Stimulated activated CD4-positive, alpha-beta T cell treated with anti-CD3 and anti-CD28 coated beads, Interleukin-1b, Interleukin-23, amount 100 ng/mL, for 48 hours (primary cell): ENCODE data around the gene ZBTB18.
"Not testable (repeated sequence)": the region's sequence is repeated elsewhere in the genome, so short reads cannot be mapped to it uniquely, and the experiment has no call there.

Source experiments
- DNase-seq: peaks from one replicate; pipeline ENCODE4 v3.0.0-alpha.2; 2020

The ZBTB18 gene

DNA sequence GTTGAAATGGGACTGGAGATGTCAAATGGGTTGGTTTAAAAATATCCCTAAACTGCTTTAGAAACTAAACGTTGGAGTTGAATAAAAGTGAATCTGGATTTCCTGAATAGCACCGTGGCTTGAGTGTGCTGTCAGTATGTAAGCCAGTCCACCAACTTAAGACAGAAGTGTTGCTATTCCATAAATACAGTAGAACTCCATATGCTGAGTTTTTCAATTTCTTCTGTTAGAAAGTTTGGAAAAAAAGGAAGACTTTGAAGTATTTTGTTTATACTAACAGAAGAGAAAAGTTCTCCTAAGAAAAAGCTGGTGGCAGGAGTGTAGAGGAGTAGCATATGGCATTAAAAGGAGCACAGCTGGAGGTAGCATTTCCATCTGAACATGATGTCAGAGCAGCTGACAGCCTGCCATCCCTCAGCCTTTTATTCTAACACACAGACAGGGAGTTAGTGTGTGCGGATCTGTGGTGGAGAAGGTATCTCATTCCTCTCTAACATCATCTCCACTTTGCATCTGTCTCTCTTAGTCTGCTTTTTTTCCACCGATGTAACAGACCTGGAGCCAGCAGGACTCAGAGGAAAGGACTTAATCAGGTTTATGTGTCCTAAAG is at the start of gene ZBTB18:
TSS of gene ZBTB18 (plus strand) at position 449 of the 610 bp plus-strand sequence. CDS start at position 598, 149 bp downstream.
- no peak for DNase-seq

DNA sequence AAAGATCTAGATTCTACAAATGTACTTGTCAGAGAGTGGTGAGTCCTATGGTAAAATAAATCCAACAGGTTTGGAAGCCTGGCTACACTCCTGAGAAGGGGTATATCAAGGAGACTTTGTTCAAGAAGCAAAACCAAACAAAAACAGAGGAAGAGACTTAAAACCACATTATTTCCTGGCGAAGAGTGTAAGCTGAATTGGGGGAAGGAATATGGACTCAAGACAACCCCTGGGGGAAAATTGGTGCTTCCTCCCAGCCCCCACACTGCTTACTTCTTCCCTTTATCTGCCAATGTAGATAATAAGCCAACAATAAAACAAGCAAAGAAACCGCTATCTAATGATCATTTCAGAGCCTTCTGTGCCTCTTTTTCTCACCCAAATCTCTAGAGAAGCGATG is 48.4 kb upstream of the ZBTB18 start:
- DNase-seq, result no peak

DNA sequence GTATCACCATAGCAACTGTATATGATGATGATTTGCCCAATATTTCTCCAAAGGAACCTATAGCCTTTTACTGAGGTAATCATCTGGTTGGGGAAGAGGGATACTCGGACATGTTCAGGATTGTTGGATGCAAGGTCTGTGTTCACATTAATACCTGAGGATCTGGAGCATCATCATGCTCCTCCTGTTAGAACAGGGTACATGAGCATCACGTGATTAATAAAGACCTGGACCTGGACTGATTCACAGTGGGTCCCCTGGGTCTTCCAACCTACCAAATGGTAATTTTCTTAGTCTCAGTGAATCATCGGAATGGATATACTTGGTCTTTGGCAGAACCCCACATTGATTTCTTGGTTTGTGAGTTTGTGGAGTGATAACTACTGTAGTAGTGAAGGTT is 45.6 kb upstream of the ZBTB18 start:
- no peak for DNase-seq

DNA sequence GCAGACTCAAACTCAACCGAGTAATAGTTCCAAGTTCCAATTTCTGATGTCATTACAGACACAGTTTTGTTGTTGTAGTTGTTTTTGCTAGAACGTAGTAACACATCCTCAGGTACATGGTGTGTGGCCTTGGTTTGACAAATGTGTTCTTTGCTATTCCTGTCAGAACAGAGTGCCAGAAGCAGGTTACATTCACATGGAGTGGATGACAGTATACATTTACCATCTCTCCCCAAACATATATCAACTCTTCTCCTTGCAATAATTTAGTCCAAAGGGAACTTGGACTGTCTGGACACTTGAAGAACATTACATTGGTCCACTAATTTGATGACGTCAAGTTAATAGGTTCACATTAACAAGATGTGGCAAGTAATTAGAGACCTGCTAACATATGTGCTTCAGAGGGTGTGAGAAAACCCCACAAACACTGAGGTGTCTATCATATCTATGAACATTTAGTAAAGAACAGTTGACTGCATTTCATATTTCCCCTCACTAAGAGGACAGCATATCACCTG is 44.6 kb upstream of the ZBTB18 start:
- no peak for DNase-seq

DNA sequence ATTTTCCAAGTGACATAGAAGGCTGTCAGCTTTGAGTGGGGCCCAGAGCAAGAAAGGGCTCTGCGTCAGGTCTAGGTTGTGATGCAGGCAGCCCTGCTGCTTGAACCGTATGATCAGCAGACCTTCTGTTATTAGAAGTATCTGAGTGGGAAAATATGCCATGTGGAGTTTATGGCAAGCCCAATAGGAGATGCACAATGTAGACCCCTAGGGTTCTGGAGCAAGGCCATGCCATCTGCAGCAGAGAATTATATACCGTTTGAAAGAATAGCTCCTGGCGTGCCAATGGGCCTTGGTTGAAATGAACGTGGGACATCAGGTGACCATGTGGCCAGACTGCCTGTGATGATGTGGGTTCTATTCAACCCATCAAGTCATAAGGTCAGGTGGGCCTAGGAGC is 44.1 kb upstream of the ZBTB18 start:
- DNase-seq, result no peak

- peak; percentile 68 for DNase-seq
Measured at GRCh38 chr1:244010191-244010590, 40.9 kb upstream of the ZBTB18 start.

GRCh38 chr1:244010703-244011123 is 40.4 kb upstream of the ZBTB18 start:
- no peak for DNase-seq

- DNase-seq, result no peak
Measured at GRCh38 chr1:244011271-244011670, 39.8 kb upstream of the ZBTB18 start.

DNA sequence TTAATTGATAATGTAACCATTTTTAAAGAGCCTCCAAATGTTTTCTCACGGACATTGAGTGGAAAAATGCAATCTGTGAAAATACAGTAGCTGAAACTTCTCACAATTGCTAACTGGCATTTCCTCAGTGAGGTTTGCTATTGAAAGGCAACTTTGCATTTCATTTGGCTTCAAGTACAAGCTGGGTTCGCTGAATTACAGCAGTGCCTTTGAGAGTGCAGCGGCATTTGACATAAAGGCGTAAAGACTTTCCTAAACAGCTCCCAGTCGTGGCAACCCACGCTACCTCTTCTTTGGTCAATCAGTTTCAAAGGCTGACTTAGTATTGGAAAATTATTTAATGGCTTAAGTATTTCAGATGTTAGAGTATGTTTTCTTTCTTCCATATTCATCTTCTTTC is 39.3 kb upstream of the ZBTB18 start:
- DNase-seq, result no peak

- DNase-seq, result no peak
Measured at GRCh38 chr1:244012202-244012601, 38.9 kb upstream of the ZBTB18 start.

DNA sequence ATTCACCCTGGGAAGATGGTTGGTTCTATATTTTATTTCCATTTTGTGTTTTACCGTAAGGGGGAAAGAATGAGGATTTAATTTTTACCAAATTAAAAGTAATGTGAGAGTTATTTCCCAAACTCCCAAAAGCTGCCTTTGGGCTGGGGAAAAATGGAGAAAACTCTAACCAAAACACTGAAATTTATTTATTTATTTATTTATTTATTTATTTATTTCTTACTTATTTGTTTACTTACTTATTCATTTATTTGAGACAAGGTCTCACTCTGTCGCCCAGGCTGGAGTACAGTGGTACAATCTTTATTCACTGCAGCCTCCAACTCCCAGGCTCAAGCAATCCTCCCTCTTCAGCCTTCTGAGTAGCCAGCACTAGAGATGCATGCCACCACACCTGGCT is 38.0 kb upstream of the ZBTB18 start:
- DNase-seq, result no peak

DNA sequence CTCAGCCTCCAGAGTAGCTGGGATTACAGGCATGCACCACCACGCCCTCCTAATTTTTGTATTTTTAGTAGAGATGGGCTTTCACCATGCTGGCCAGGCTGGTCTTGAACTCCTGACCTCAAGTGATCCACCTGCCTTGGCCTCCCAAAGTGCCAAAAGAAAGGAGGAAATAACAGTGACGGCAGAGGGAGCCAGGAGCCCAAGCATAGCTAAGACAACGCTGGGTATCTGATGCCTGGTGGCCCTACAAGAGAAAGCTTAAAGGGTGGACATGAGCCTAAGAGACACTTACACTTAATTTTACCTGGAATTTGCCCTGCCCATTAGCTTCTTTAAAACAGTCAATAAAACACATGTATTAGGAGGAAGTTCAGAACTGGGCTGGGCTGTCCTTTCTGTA is 36.2 kb upstream of the ZBTB18 start:
- not testable (repeated sequence) for DNase-seq

- no peak for DNase-seq
Measured at GRCh38 chr1:244019982-244020485, 31.0 kb upstream of the ZBTB18 start.

- no peak for DNase-seq
Measured at GRCh38 chr1:244021427-244021826, 29.7 kb upstream of the ZBTB18 start.

GRCh38 chr1:244022311-244022710 is 28.8 kb upstream of the ZBTB18 start:
- DNase-seq, result no peak

GRCh38 chr1:244022864-244023440 is 28.1 kb upstream of the ZBTB18 start:
- DNase-seq, result no peak

DNA sequence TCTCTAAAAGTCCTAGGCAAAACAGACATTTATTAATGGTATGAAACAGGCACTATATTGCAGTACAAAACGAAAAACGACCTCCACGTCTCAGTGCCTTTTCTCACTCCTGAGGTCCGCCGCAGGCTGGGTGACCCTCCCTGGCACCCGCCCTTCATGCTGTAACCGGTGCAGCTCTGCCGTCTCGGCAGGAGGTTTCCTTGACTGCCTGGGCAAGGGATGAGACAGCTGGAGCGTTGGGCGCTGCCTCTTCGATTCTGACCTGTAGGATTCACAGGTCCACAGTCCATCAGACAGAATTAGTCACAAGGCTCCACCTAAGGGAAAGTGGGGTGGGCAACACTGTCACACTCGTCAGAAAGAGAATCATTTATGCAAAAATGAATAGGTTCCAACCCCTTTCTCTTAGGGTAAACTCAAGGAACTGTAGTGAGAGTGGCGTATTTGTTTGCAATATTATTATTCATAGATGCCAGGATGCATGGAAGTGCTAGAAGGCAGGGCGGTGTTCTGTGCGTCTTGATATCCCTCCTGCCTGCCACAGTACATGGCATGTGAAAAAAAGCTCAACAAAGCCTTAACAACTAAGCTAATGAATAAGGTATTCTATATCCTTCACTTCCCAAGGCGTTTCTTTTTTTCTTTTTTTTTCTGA is 23.5 kb upstream of the ZBTB18 start:
- no peak for DNase-seq

DNA sequence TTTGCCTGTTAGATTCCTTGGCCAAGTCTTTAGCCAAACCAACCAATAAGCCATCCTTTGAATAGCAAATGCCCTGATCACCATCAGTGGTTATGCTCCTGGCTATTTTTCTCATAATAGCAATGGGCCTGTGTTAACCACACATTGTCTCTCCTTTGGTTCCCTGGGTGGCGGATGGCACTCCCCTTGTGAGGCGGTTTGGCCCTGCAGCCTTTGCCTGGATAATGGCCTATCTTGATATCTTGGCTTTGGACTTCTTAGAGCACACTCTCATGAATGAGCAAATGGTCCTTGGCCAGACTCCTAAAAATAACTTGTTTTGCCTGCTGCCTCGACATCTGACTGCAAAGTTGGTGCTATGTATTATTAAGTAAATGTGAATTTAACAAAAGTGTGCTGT is 22.4 kb upstream of the ZBTB18 start:
- no peak for DNase-seq

DNA sequence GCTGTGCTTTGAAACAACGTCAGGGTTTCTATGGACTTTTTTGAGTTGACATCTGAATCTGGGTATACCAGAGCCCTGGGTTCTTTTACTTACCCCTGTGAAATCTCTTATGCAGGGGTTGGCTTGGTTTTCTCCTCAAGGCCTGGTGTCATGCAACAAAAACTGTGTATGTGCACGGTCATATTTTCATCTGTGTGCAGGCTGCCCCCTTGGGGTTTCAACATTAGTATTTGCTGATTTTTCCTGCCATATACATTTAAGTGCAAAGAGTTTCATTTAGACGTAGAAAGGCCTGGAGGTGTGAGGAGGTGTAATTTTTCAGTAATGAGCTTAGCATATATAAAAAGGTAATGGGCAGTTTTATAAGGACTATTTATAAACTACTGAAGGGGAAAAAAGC is 22.0 kb upstream of the ZBTB18 start:
- no peak for DNase-seq

- no peak for DNase-seq
Measured at GRCh38 chr1:244030481-244031040, 20.5 kb upstream of the ZBTB18 start.

- no peak for DNase-seq
Measured at GRCh38 chr1:244035358-244035757, 15.7 kb upstream of the ZBTB18 start.

GRCh38 chr1:244037252-244037651 is 13.8 kb upstream of the ZBTB18 start:
- no peak for DNase-seq

GRCh38 chr1:244041466-244042120 is 9.5 kb upstream of the ZBTB18 start:
- DNase-seq, result no peak
